Measurements from ENCODE around the gene DYTN. TPM values are rescaled to one million over a fixed set of nuclear protein-coding genes. Genes with fewer than 3 reads are reported as not detected.

DYTN gene
- polyA plus RNA-seq, 1 donor from 2014 or later = not detected

GRCh38 chr2:206756816-206757215 lies 38.6 kb upstream of the DYTN start:
- Histone ChIP-seq H3K9me2 (ENCODE audit: insufficient read depth, low read length) (no peaks in the 10 kb centered on the region), H3K27ac (ENCODE audit: low read length) (no peak overlapping the region), H3K4me3 (ENCODE audit: low read length) (no peak overlapping the region), H3K9ac (ENCODE audit: low read length) (no peak overlapping the region), H4K20me1 (ENCODE audit: insufficient read depth) (no peaks in the 10 kb centered on the region), H3K4me2 (ENCODE audit: low read length) (no peak overlapping the region), H3K27me3 (ENCODE audit: insufficient read depth, low read depth, low read length) (no peaks in the 10 kb centered on the region), H3F3A (ENCODE audit: insufficient read depth, low read length, poor library complexity, severe bottlenecking) (no peaks in the 10 kb centered on the region), H3K79me2 (replicated peaks; ENCODE audit: insufficient read depth, low read length) (no peaks in the 10 kb centered on the region), H2AFZ (ENCODE audit: low read depth, low read length) (no peak overlapping the region), H3K36me3 (ENCODE audit: insufficient read depth, low read length) (no peaks in the 10 kb centered on the region), H3K9me3 (ENCODE audit: low read length) (no peaks in the 10 kb centered on the region)
- no peak for TF ChIP-seq REST (IDR thresholded peaks at IDR 0.05; ENCODE audit: borderline replicate concordance)
- no peak for TF ChIP-seq TAF1 (IDR thresholded peaks at IDR 0.05; ENCODE audit: low read depth)
- TF ChIP-seq RAD21 (conservative IDR thresholded peaks at IDR 0.05) = no peak
- TF ChIP-seq EZH2 (IDR thresholded peaks at IDR 0.05; ENCODE audit: borderline replicate concordance, insufficient read depth, low read length, poor library complexity, severe bottlenecking) = no peak
- TF ChIP-seq MXI1 (conservative IDR thresholded peaks at IDR 0.05; ENCODE audit: poor library complexity, severe bottlenecking) = no peak
- TF ChIP-seq POLR2AphosphoS5 (IDR thresholded peaks at IDR 0.05) = no peak
- TF ChIP-seq SMC3 (conservative IDR thresholded peaks at IDR 0.05; ENCODE audit: poor library complexity) = no peak
- TF ChIP-seq EP300 (conservative IDR thresholded peaks at IDR 0.05; ENCODE audit: poor library complexity, severe bottlenecking) = no peak
- TF ChIP-seq CTCF (IDR thresholded peaks at IDR 0.05; ENCODE audit: poor library complexity, severe bottlenecking) = no peak

GRCh38 chr2:206740800-206741199 lies 22.6 kb upstream of the DYTN start:
- Histone ChIP-seq H3K9me2 (ENCODE audit: insufficient read depth, low read length) (no peaks in the 10 kb centered on the region), H3K4me3 (ENCODE audit: low read length) (no peak overlapping the region), H4K20me1 (ENCODE audit: insufficient read depth) (no peaks in the 10 kb centered on the region), H3K27me3 (ENCODE audit: insufficient read depth, low read depth, low read length) (no peaks in the 10 kb centered on the region), H3F3A (ENCODE audit: insufficient read depth, low read length, poor library complexity, severe bottlenecking) (no peaks in the 10 kb centered on the region), H2AFZ (ENCODE audit: low read depth, low read length) (no peak overlapping the region), H3K79me2 (replicated peaks; ENCODE audit: insufficient read depth, low read length) (no peaks in the 10 kb centered on the region), H3K27ac (ENCODE audit: low read length) (no peak overlapping the region), H3K4me2 (ENCODE audit: low read length) (no peak overlapping the region), H3K36me3 (ENCODE audit: insufficient read depth, low read length) (no peaks in the 10 kb centered on the region), H3K9me3 (ENCODE audit: low read length) (no peaks in the 10 kb centered on the region), H3K9ac (ENCODE audit: low read length) (no peak overlapping the region)
- TF ChIP-seq REST (IDR thresholded peaks at IDR 0.05; ENCODE audit: borderline replicate concordance) (no peak), CTCF (IDR thresholded peaks at IDR 0.05; ENCODE audit: poor library complexity, severe bottlenecking) (no peak), POLR2AphosphoS5 (IDR thresholded peaks at IDR 0.05) (no peak), TAF1 (IDR thresholded peaks at IDR 0.05; ENCODE audit: low read depth) (no peak), MXI1 (conservative IDR thresholded peaks at IDR 0.05; ENCODE audit: poor library complexity, severe bottlenecking) (no peak), EZH2 (IDR thresholded peaks at IDR 0.05; ENCODE audit: borderline replicate concordance, insufficient read depth, low read length, poor library complexity, severe bottlenecking) (no peak), SMC3 (conservative IDR thresholded peaks at IDR 0.05; ENCODE audit: poor library complexity) (no peak), RAD21 (conservative IDR thresholded peaks at IDR 0.05) (no peak), EP300 (conservative IDR thresholded peaks at IDR 0.05; ENCODE audit: poor library complexity, severe bottlenecking) (no peak)
